Suppressor macrophage treated with lipopolysaccharide for 4 hours (primary cell): ENCODE data around the gene HMGCS2.
A peak's percentile ranks its signal among the peaks of the same experiment; 100 is the strongest.

ENCODE experiments used
- DNase-seq: peaks from one replicate; pipeline ENCODE4 v3.0.0-alpha.2; 2020

Gene HMGCS2

GRCh38 chr1:119752592-119752991, 16.1 kb downstream of the HMGCS2 start:
- no peak for DNase-seq

GRCh38 chr1:119748040-119748439, 20.7 kb downstream of the HMGCS2 start:
- no peak for DNase-seq

- no peak for DNase-seq
Measured at GRCh38 chr1:119747451-119747850, 21.3 kb downstream of the HMGCS2 start.

DNA sequence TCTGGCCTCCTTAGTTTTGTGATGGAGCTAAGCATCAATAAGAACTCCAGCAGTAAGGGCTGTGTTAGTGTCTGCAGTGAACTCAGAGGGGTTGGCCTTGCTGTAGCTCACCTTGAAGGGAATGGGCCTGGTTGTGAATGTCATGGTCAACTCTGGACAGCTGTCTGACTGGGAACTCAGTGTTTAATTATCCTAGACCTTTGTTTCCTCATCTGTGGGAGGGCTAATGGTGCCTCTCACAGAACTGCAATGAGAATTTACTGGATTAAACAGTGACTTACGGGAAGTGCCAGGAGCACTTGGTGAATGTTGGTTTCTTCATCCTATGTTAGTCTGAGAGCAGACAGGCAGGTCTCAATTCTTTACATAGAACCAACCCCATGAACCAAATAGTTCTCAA, 23.7 kb downstream of the HMGCS2 start:
- no peak for DNase-seq

GRCh38 chr1:119744598-119744942, 24.1 kb downstream of the HMGCS2 start:
- no peak for DNase-seq

GRCh38 chr1:119743776-119744597, 24.7 kb downstream of the HMGCS2 start:
- DNase-seq, result peak; percentile 77

DNA sequence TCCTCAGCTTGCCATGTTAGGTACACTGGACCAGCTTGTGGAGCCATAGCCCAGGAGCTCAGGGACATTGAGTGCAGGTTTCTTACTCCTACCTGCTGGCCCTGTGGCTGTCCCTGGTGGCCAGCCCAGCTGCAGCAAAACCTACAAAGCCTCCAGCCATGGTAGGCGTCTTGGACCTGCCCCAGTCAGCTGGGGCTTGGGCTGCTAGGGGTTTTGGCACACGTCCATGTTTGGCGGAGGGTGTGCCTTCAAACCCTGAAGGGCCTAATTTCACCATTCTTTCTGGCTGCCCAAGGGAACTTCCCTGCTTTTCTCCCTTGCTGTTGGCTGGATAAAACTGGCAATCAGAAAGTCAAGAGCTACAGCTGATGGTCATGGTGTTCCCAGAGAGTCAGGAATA, 25.4 kb downstream of the HMGCS2 start:
- DNase-seq, result no peak

DNA sequence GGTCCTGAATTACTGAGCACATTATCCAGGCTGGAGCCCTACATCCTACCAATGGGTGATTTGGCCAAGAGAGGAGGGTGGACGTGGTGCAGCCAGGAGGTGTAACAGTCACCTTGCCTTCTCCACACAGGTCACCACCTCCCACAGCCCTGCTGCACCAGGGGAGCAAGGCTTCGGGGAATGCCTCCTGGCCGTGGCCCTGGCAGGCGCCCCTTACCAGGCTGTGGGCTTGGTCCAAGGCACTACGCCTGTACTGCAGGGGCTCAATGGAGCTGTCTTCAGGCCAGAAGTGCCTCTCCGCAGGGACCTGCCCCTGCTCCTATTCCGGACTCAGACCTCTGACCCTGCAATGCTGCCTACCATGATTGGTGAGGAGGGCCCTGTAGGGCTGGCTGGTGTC, 26.0 kb downstream of the HMGCS2 start:
- DNase-seq, result no peak

DNA sequence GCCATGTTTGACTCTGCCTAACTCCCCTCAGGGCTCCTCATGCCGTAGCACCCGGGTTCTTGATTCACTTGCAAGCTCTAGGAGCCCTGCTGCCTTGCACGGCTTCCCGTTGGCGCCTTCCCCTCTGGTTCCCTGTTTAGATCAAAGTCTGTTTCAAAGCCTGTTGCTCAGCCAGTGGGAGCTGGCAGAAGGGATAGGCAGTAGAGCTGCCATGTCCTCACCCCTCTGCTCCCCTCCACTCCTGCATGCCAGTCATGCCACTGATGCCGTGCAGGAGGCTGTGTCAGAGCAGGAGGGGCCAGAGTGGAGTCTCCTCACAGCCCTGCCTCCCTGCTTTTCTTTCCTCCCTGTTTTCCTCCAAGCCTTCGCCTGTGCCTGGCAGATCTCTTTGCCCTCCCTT, 26.5 kb downstream of the HMGCS2 start:
- DNase-seq, result no peak

DNA sequence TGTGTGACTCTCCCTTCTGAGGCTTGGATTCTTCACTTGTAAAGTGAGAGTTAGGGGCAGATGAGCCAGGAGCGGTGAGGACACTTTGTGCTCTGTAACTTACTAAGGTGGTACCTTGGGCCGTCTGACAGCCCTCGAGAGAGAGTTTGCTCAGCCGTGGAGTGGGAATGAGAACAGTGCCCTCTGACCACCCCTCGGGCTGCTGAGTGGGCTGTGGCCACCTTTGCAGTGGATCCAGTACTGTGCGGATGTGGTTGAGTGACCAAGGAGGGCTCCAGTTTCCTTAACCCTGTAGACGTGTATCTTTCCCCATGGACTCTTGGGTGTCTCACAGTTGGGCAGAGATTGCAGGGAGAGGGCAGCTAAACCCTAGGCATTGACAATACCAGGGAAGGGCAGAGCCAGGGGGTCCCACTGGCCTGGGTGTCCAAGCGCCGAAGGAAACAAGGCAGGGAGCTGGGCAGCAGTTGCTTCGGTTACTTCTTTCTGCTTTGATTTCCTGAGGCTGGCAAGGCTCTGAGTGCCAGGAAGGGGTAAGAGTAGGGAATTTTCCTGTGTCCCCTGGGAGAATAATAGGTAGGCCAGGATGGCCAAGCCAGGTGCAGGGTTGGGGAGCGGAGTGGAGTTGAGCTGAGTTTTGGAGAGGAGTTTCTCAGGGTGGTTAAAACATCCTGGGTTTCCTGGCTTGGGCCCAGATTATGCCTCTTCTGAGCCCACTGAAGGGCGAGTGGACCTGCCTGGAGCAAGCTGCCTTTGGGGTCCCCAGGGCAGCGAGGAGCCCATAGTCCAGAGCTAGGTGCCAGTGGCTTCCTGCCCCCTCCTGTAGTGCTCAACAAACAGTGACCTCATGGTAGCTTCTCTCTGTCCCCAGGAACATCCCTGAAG, 27.6 kb downstream of the HMGCS2 start:
- no peak for DNase-seq

DNA sequence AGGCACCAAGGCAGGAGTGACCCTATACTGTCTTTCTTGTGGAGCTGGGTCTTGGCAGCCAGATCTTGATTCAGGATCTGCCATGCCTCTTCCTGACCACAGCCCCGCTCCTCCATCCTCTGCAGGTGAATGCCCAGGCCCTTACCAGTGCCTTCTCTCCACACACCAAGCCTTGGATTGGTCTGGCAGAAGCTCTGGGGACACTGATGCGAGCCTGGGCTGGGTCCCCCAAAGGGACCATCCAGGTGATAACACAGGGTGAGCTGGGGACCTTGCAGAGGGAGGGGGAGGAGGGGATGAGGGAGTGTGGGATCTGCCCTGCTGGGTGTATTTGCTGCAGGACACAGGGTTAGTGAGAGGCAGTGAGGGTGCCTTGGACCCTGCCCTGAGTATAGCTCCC, 28.4 kb downstream of the HMGCS2 start:
- DNase-seq, result no peak

DNA sequence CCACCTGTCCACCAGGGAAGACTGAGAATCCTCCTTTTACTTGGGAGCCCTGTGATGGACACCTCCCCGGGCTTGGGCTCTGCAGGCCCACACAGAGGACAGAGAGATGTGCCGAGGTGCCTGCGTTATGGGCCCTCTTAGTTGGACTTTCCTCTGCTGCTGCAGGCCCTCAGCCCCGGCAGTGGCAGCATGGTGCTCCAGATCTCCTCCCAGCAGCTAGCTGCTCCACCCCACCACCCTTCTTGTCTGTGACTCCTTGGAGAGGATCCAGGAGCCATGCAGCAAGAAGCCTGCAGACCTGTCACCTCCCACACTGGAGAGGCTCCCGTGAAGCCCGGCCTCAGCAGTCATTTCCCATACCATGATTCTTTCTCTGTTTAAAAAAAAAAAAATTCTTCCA, 29.6 kb downstream of the HMGCS2 start:
- no peak for DNase-seq

GRCh38 chr1:119738100-119738720, 30.5 kb downstream of the HMGCS2 start:
- DNase-seq, result no peak

- DNase-seq, result no peak
Measured at GRCh38 chr1:119737040-119737682, 31.5 kb downstream of the HMGCS2 start.

- no peak for DNase-seq
Measured at GRCh38 chr1:119736649-119737039, 32.1 kb downstream of the HMGCS2 start.

- no peak for DNase-seq
Measured at GRCh38 chr1:119735217-119735616, 33.5 kb downstream of the HMGCS2 start.

- DNase-seq, result no peak
Measured at GRCh38 chr1:119733754-119734153, 35.0 kb downstream of the HMGCS2 start.

- no peak for DNase-seq
Measured at GRCh38 chr1:119732465-119733168, 36.1 kb downstream of the HMGCS2 start.

GRCh38 chr1:119731741-119732430, 36.8 kb downstream of the HMGCS2 start:
- no peak for DNase-seq

GRCh38 chr1:119731060-119731459, 37.6 kb downstream of the HMGCS2 start:
- no peak for DNase-seq

DNA sequence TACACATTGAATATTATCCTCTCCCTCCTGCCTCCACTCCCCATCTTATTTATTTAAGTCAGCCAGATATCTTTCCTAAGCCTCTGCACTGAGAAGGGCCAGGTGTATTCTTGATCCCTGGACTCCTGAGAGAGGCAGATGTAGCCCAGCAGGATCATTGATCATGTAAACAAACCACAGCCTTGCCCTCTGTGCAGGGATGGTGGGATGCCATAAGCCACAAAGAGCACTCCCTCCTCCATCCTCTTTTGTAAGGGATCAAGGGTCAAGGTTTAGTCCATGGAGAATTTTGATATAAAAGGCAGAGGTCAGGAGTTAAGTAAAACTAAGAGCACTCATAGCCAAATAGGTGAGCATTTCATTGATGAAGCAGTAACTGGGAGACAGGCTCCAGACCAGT, 39.7 kb downstream of the HMGCS2 start:
- no peak for DNase-seq

DNA sequence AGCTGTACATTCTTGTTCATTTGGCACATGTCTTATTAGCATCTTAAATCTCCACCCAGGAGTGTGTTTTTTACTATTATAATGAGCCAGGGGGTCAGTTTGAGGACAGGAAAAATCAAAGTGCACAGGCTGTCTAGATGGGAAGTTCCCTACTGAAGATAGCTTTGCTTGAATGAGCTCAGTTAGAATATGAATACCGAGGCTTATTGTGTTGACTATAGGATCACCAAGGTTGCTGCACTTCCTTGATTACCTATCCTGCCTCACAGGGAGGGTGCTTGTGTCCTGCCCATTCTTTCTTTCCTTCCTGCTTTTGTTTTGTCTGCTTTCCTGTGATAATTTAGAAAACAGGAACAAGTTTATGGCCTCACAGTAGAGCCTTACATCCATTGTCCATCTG, 40.7 kb downstream of the HMGCS2 start:
- DNase-seq, result no peak
